Mesendoderm (in vitro differentiated cells): Measurements from ENCODE around the gene EPS8L1.
"Not testable (repeated sequence)": the region's sequence is repeated elsewhere in the genome, so short reads cannot be mapped to it uniquely, and the experiment has no call there.

Experiments used
- DNase-seq: peaks from one replicate; pipeline ENCODE4 v3.0.0; 2013
- H2AK5ac ChIP-seq: 2 replicates; pipeline ENCODE4 v1.6.1; 2013; ENCODE audit warnings: low read length, inconsistent platforms
- H2BK120ac ChIP-seq: 2 replicates; pipeline ENCODE4 v1.6.1; 2013; ENCODE audit warnings: low read depth, mild to moderate bottlenecking, low read length, moderate library complexity, mixed read lengths
- H2BK15ac ChIP-seq: replicated peaks from 2 replicates; pipeline ENCODE4 v1.6.1; 2013; ENCODE audit warnings: low read depth, mild to moderate bottlenecking, moderate library complexity
- H2BK5ac ChIP-seq: 2 replicates; pipeline ENCODE4 v1.6.1; 2013; ENCODE audit warnings: low read length, inconsistent platforms
- H3K18ac ChIP-seq: 2 replicates; pipeline ENCODE4 v1.6.1; 2013; ENCODE audit warnings: mild to moderate bottlenecking, low read length, mixed read lengths
- H3K23ac ChIP-seq: one replicate; pipeline ENCODE4 v1.6.1; 2013; ENCODE audit warnings: low read length
- H3K27ac ChIP-seq: 2 replicates; pipeline ENCODE4 v1.5.1; 2013; ENCODE audit warnings: low read depth, mild to moderate bottlenecking, inconsistent platforms, low read length, moderate library complexity
- H3K27me3 ChIP-seq: 2 replicates; pipeline ENCODE4 v1.6.1; 2013; ENCODE audit warnings: low read length, control low read depth, mild to moderate bottlenecking, inconsistent platforms; ENCODE audit not compliant: insufficient read depth, poor library complexity
- H3K36me3 ChIP-seq: 2 replicates; pipeline ENCODE4 v1.6.1; 2013; ENCODE audit warnings: low read length, inconsistent platforms; ENCODE audit not compliant: control insufficient read depth, insufficient read depth
- H3K4ac ChIP-seq: one replicate; pipeline ENCODE4 v1.6.1; 2013; ENCODE audit warnings: low read depth, mild to moderate bottlenecking, low read length, moderate library complexity
- H3K4me1 ChIP-seq: 2 replicates; pipeline ENCODE4 v1.6.1; 2013; ENCODE audit warnings: low read depth, low read length, inconsistent platforms; ENCODE audit not compliant: control insufficient read depth
- H3K4me2 ChIP-seq: 2 replicates; pipeline ENCODE4 v1.6.1; 2013; ENCODE audit warnings: low read length
- H3K4me3 ChIP-seq: 2 replicates; pipeline ENCODE4 v1.5.1; 2013; ENCODE audit warnings: mild to moderate bottlenecking, low read length
- H3K56ac ChIP-seq: one replicate; pipeline ENCODE4 v1.6.1; 2013; ENCODE audit warnings: low read length
- H3K79me1 ChIP-seq: 2 replicates; pipeline ENCODE4 v1.6.1; 2013; ENCODE audit warnings: low read length, inconsistent platforms
- H3K79me2 ChIP-seq: 2 replicates; pipeline ENCODE4 v1.6.1; 2013; ENCODE audit warnings: mild to moderate bottlenecking, low read length; ENCODE audit not compliant: control insufficient read depth, insufficient read depth
- H3K9ac ChIP-seq: 2 replicates; pipeline ENCODE4 v1.6.1; 2013; ENCODE audit warnings: low read length, inconsistent platforms
- H4K5ac ChIP-seq: one replicate; pipeline ENCODE4 v1.6.1; 2013; ENCODE audit warnings: low read length
- H4K8ac ChIP-seq: one replicate; pipeline ENCODE4 v1.6.1; 2013; ENCODE audit warnings: low read depth, mild to moderate bottlenecking, control low read depth, low read length, moderate library complexity
- WGBS: extraction: QIAGEN DNeasy Blood & Tissue Kit; methylation state at CpG from one replicate; pipeline ENCODE4 v1.1.7; 2013; ENCODE audit warnings: low lambda C conversion rate, missing lambda C conversion rate; ENCODE audit not compliant: insufficient coverage; ENCODE audit errors: extremely low coverage; 5-methylcytosine and 5-hydroxymethylcytosine counted together

The EPS8L1 gene

GRCh38 chr19:55063492-55063843 is 12.2 kb upstream of the EPS8L1 start:
- DNase-seq = no peak
- no peak overlapping the region for H2BK120ac ChIP-seq
- no peaks in the 10 kb centered on the region for H3K27me3 ChIP-seq
- no peak overlapping the region for H3K27ac ChIP-seq
- H3K56ac ChIP-seq = no peak overlapping the region
- no peak overlapping the region for H3K4me2 ChIP-seq
- no peaks in the 10 kb centered on the region for H3K79me2 ChIP-seq
- H3K79me1 ChIP-seq = no peaks in the 10 kb centered on the region
- H2BK15ac ChIP-seq = no peak overlapping the region
- no peak overlapping the region for H4K8ac ChIP-seq
- H3K23ac ChIP-seq = no peak overlapping the region
- no peak overlapping the region for H4K5ac ChIP-seq
- no peak overlapping the region for H3K18ac ChIP-seq
- no peaks in the 10 kb centered on the region for H3K36me3 ChIP-seq
- no peaks in the 10 kb centered on the region for H3K4me1 ChIP-seq
- no peak overlapping the region for H3K4ac ChIP-seq
- H2BK5ac ChIP-seq = no peak overlapping the region
- WGBS = no CpG with 5 or more reads among the region's 3 CpGs
- H2AK5ac ChIP-seq = no peak overlapping the region
- no peak overlapping the region for H3K9ac ChIP-seq
- no peak overlapping the region for H3K4me3 ChIP-seq

GRCh38 chr19:55065516-55065915 is 10.2 kb upstream of the EPS8L1 start:
- H3K4me3 ChIP-seq, H4K5ac ChIP-seq, H3K18ac ChIP-seq, H3K27ac ChIP-seq, H3K4ac ChIP-seq, H3K79me2 ChIP-seq, H4K8ac ChIP-seq, H2BK15ac ChIP-seq, H3K79me1 ChIP-seq, H3K9ac ChIP-seq, DNase-seq, H3K56ac ChIP-seq, H3K36me3 ChIP-seq, H2BK120ac ChIP-seq, H3K4me1 ChIP-seq, H3K27me3 ChIP-seq, H2BK5ac ChIP-seq, H3K4me2 ChIP-seq, H2AK5ac ChIP-seq, H3K23ac ChIP-seq: not testable (repeated sequence)
- WGBS = no CpG with 5 or more reads among the region's 9 CpGs

DNA sequence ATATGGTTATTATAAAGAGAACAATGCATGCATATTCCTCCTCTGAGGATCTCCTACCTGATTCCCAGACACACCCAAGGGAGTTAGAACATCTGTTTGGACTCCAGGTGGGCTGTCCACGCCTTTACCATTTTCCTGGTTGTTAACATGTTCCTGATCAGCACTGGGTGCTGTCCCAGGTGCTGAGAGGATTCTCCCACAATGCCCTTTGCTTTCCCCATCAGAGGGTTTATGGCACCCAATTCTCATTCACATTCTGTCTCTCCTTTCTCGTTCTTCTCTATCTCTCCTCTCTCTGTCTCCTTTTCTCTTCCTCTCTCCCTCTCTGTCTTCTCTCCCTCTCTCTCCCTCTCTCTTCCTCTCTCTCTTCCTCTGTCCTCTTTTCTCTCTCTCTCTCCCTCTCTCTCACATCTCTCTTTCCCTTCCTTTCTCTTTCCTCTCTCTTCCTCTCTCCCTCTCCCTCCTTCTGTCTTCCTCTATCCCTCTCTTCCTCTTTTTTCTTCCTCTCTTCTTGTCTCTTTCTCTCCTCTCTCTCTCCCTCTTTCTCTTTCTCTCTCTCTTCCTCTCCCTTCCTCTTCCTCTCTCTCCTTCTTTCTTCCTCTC is 9.5 kb upstream of the EPS8L1 start:
- Histone ChIP-seq H3K4me1 (peaks cover 4% of the 10 kb centered on the region), H4K8ac (no peak overlapping the region), H3K79me1 (no peaks in the 10 kb centered on the region), H2BK5ac (no peak overlapping the region), H3K4me3 (no peak overlapping the region), H3K4ac (no peak overlapping the region), H3K36me3 (no peaks in the 10 kb centered on the region), H3K4me2 (no peak overlapping the region), H3K9ac (no peak overlapping the region), H2BK120ac (no peak overlapping the region), H3K27me3 (no peaks in the 10 kb centered on the region), H2BK15ac (no peak overlapping the region), H3K79me2 (no peaks in the 10 kb centered on the region), H3K23ac (no peak overlapping the region), H4K5ac (no peak overlapping the region), H3K18ac (no peak overlapping the region), H3K27ac (no peak overlapping the region), H3K56ac (no peak overlapping the region), H2AK5ac (no peak overlapping the region)
- WGBS = no CpG with 5 or more reads among the region's 2 CpGs
- DNase-seq = peak; percentile 49

DNA sequence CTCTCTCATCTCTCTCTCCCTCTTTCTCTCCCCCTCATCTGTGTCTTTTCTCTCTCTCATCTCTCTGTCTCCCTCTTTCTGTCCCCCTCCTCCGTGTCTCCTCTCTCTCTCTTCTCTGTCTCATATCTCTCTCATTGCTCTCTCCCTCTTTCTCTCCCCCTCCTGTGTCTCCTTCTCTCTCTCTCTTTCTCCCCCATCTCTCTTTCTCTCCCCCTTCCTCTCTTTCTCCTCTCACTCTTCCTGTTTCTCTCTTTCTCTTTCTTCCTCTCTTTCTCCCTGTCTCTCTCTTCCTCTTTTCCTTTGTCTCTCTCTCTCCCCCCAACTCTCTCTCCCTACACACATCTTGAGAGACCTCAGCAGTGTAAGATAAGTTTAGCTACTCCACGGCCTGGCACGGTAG is 7.8 kb upstream of the EPS8L1 start:
- Histone ChIP-seq H2BK15ac (no peak overlapping the region), H3K79me1 (no peaks in the 10 kb centered on the region), H4K8ac (no peak overlapping the region), H3K27me3 (no peaks in the 10 kb centered on the region), H3K4me1 (peaks cover 4% of the 10 kb centered on the region), H3K56ac (no peak overlapping the region), H3K27ac (no peak overlapping the region), H3K9ac (no peak overlapping the region), H4K5ac (no peak overlapping the region), H3K4me3 (no peak overlapping the region), H2BK5ac (no peak overlapping the region), H3K4ac (no peak overlapping the region), H3K79me2 (no peaks in the 10 kb centered on the region), H2BK120ac (no peak overlapping the region), H3K18ac (no peak overlapping the region), H2AK5ac (no peak overlapping the region), H3K23ac (no peak overlapping the region), H3K36me3 (no peaks in the 10 kb centered on the region), H3K4me2 (no peak overlapping the region)
- WGBS = no CpG with 5 or more reads among the region's 3 CpGs
- DNase-seq = no peak

GRCh38 chr19:55068950-55069864 is 6.5 kb upstream of the EPS8L1 start:
- H4K8ac ChIP-seq = no peak overlapping the region
- H3K4me1 ChIP-seq = peaks cover 4% of the 10 kb centered on the region
- H3K79me2 ChIP-seq = no peaks in the 10 kb centered on the region
- peak overlapping the region; percentile 93 for H3K4me2 ChIP-seq
- peak overlapping the region; percentile 78 for H3K9ac ChIP-seq
- H4K5ac ChIP-seq = no peak overlapping the region
- DNase-seq = peak; percentile 96
- H2AK5ac ChIP-seq = no peak overlapping the region
- peak overlapping the region; percentile 21 for H3K18ac ChIP-seq
- H3K4me3 ChIP-seq = peak overlapping the region; percentile 56
- H3K4ac ChIP-seq = peak overlapping the region; percentile 65
- H3K79me1 ChIP-seq = no peaks in the 10 kb centered on the region
- H3K36me3 ChIP-seq = no peaks in the 10 kb centered on the region
- peak overlapping the region; percentile 65 for H3K27ac ChIP-seq
- H3K56ac ChIP-seq = peak overlapping the region; percentile 86
- H2BK120ac ChIP-seq = no peak overlapping the region
- WGBS = no CpG with 5 or more reads among the region's 30 CpGs
- H2BK5ac ChIP-seq = no peak overlapping the region
- no peak overlapping the region for H3K23ac ChIP-seq
- H2BK15ac ChIP-seq = no peak overlapping the region
- no peaks in the 10 kb centered on the region for H3K27me3 ChIP-seq
